Astrocyte of the spinal cord (primary cell): Measurements from ENCODE around the gene FRMD4A.

Experiments
- DNase-seq: peaks from one replicate; pipeline ENCODE4 v3.0.0; 2011; ENCODE audit warnings: low read depth, low spot score
- H3K4me3 ChIP-seq: 2 replicates; pipeline ENCODE4 v1.5.1; 2011; ENCODE audit warnings: low read depth, mild to moderate bottlenecking, low read length, moderate library complexity
- in situ Hi-C: cut with HindIII; loops from 2 replicates; pipeline ENCODE4 v1.10.0; 2017; ENCODE audit warnings: low sequenced_read_pairs
- TF ChIP-seq, protein P1 (sequence below): IDR thresholded peaks from 2 replicates; pipeline ENCODE4 v1.5.1; 2012; ENCODE audit warnings: low read depth, mild to moderate bottlenecking, low read length, inconsistent platforms

FRMD4A gene

DNA sequence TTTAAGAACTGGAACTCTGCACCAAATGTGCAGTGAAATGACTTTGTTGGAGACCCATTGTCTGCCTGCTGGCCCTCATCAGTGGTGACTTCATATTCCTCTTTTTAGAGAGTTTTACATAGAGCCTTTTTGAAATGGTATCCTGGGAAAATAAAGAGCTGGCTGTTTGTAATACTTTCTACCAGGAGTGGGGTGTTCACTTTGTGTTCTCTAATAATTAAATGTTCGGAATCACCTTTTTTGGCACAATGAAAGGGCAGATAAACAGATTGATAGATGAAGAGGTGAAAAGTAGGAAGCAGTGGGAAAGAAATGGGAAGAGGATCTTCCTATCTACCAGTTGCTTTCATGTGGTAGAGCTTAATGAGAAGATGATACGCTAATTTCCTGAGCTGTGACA, 688.4 kb downstream of the FRMD4A start:
- H3K4me3 ChIP-seq: no peak overlapping the region
- DNase-seq: no peak
- in situ Hi-C loops: no loop called here
- TF ChIP-seq, protein P1, sequence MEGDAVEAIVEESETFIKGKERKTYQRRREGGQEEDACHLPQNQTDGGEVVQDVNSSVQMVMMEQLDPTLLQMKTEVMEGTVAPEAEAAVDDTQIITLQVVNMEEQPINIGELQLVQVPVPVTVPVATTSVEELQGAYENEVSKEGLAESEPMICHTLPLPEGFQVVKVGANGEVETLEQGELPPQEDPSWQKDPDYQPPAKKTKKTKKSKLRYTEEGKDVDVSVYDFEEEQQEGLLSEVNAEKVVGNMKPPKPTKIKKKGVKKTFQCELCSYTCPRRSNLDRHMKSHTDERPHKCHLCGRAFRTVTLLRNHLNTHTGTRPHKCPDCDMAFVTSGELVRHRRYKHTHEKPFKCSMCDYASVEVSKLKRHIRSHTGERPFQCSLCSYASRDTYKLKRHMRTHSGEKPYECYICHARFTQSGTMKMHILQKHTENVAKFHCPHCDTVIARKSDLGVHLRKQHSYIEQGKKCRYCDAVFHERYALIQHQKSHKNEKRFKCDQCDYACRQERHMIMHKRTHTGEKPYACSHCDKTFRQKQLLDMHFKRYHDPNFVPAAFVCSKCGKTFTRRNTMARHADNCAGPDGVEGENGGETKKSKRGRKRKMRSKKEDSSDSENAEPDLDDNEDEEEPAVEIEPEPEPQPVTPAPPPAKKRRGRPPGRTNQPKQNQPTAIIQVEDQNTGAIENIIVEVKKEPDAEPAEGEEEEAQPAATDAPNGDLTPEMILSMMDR: no peak

GRCh38 chr10:13637894-13638293, 692.8 kb downstream of the FRMD4A start:
- H3K4me3 ChIP-seq: no peak overlapping the region
- TF ChIP-seq, protein P1: no peak
- no peak for DNase-seq
- in situ Hi-C loops: no loop called here

GRCh38 chr10:13637303-13637856, 693.3 kb downstream of the FRMD4A start:
- TF ChIP-seq, protein P1: no peak
- DNase-seq: peak; percentile 30
- in situ Hi-C loops: no loop called here
- no peak overlapping the region for H3K4me3 ChIP-seq

- in situ Hi-C loops: no loop called here
- TF ChIP-seq, protein P1: no peak
- DNase-seq: peak; percentile 32
- no peak overlapping the region for H3K4me3 ChIP-seq
Observed at GRCh38 chr10:13636776-13637175, 693.9 kb downstream of the FRMD4A start.

GRCh38 chr10:13634207-13634606, 696.5 kb downstream of the FRMD4A start:
- DNase-seq: peak; percentile 32
- TF ChIP-seq, protein P1: no peak
- in situ Hi-C loops: no loop called here
- H3K4me3 ChIP-seq: no peak overlapping the region

GRCh38 chr10:13633689-13634088, 697.0 kb downstream of the FRMD4A start:
- TF ChIP-seq, protein P1: no peak
- peak; percentile 90 for DNase-seq
- in situ Hi-C loops: no loop called here
- H3K4me3 ChIP-seq: no peak overlapping the region
